Pancreas (tissue), 10 donors: ENCODE data around the gene RIPOR3. TPM values are rescaled to one million over a fixed set of nuclear protein-coding genes. Genes with fewer than 3 reads are reported as not detected.

Source experiments
- ATAC-seq, 4 donors: fragments of 200-7000 bp; cut with Tn5 transposase; one replicate each; pipeline versions ENCODE4 v1.8.0 to v1.9.1; 2020; ENCODE audit warnings: mild to moderate bottlenecking in 4 of 4, moderate library complexity in 4 of 4
- DNase-seq, 6 donors: peaks; one replicate each; pipeline ENCODE4 v3.0.0-alpha.2; 2020
- FAIRE-seq: peaks from 2 replicates; lab custom pipeline; 2012; peaks lifted over from hg19 to GRCh38; lab: Jason Lieb, UNC
- H3K27ac ChIP-seq, 4 donors: fragments of 200-600 bp; sonication (generic); 1 replicate in 3 of 4; 2 replicates in 1 of 4; pipeline versions ENCODE4 v1.5.0 to v1.8.0; 2020
- H3K27me3 ChIP-seq, 4 donors: fragments of 200-600 bp; one replicate each; pipeline ENCODE4 v1.8.0; 2021
- H3K36me3 ChIP-seq, 3 donors: fragments of 200-600 bp; sonication (generic) in 1 of 3; one replicate each; pipeline versions ENCODE4 v1.5.0 to v1.8.0; 2020 to 2021
- H3K4me1 ChIP-seq, 3 donors: fragments of 200-600 bp; one replicate each; pipeline ENCODE4 v1.8.0; 2021
- H3K4me3 ChIP-seq, 4 donors: fragments of 200-600 bp; sonication (generic) in 2 of 4; one replicate each; pipeline versions ENCODE4 v1.5.0 to v1.8.0; 2020 to 2021
- H3K9me3 ChIP-seq, 4 donors: fragments of 200-600 bp; one replicate each; pipeline ENCODE4 v1.8.0; 2021
- WGBS, 2 donors: extraction: QIAGEN DNeasy Blood & Tissue Kit; methylation state at CpG; one replicate each; pipeline ENCODE4 v1.1.7; 2013; 5-methylcytosine and 5-hydroxymethylcytosine counted together
- intact Hi-C, 3 donors: fragments of 100-400 bp; cut with DNase I; formaldehyde crosslinking; loops; one replicate each; pipeline versions ENCODE4 v1.11.1 to v1.14.2; 2022
- polyA plus RNA-seq, 2 donors: library from polyadenylated mRNA; stranded (reverse); fragments of 200-250 nt; gene quantifications; one replicate each; pipeline ENCODE4 v1.2.3, GENCODE V29; 2013
- total RNA-seq, 6 donors: library from RNA; stranded (reverse); fragmentation: NEBNext Ultra II Directional in 4 of 6; extraction: Animal tissue kit (Norgen Biotek cat#: 25700) in 4 of 6; gene quantifications; one replicate each; pipeline versions ENCODE4 v1.2.1 to v1.2.4, GENCODE V29; 2021 to 2023
- TF ChIP-seq, protein P1 (sequence below), 4 donors: fragments of 200-600 bp; sonication (generic) in 3 of 4; IDR thresholded peaks; one replicate each; pipeline versions ENCODE4 v1.5.0 to v1.8.0; 2021; ENCODE audit warnings: antibody characterized with exemption in 4 of 4
- donor health status: healthy with polysubstance abuse.
- donor health status: DM: no; HTN: no; CAD: no; lungs with moderate emphysema.
- donor health status: DM: no; HTN: no; CAD: no.
- donor health status: control.
- donor health status: control.
- donor health status: Bipolar disorder and iron deficiency.
- donor health status: DM: yes; HTN: yes; CAD: no.
- donor health status: DM: no; HTN: no; CAD: no.
- donor health status: DM: no; HTN: no; CAD: no.
- donor health status: DM: yes; HTN: yes; CAD: no.

The RIPOR3 gene
- total and polyA plus RNA-seq, 8 donors = 0.67 to 11.3 (median 2.1) TPM

DNA sequence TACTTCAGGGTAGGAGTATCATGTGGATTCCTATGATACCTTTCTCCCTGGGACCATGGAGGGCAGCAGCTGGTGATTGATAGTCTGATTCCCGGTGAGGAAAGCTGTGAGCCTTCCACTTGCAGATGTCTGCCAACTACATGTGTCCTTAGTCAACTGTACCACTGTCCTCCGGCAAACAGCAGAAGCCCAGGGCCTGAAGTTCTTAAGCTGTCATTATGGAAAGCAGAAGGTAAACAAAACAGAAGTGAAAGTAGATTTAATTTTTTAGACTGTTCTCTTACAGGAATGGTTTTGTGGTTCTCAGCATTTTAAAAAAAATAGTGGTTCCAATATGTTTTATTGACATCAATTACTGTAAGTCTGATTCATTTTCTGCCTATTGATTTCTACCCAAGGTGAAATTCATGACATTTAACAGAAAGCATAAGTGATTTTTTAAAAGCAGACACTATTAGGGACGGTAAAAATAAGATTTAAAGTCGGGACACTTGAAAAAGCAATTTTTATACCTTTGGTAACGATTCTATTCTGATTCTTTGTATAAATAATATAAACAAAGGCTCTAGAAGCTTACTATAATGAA lies 144.5 kb downstream of the RIPOR3 start:
- peak in 3 of 4 donors; percentile 53 to 70 (median 59) for ATAC-seq
- Histone ChIP-seq H3K27me3 (no peaks in the 10 kb centered on the region), H3K27ac (no peak overlapping the region), H3K4me3 (no peak overlapping the region), H3K4me1 (peaks cover 0 to 11% (median 0%) of the 10 kb centered on the region in 3 donors), H3K36me3 (no peaks in the 10 kb centered on the region), H3K9me3 (no peaks in the 10 kb centered on the region)
- WGBS, 2 donors = 66 to 68% methylated on average over 5 of the region's 5 CpGs
- intact Hi-C loops = no loop called here
- TF ChIP-seq, protein P1, sequence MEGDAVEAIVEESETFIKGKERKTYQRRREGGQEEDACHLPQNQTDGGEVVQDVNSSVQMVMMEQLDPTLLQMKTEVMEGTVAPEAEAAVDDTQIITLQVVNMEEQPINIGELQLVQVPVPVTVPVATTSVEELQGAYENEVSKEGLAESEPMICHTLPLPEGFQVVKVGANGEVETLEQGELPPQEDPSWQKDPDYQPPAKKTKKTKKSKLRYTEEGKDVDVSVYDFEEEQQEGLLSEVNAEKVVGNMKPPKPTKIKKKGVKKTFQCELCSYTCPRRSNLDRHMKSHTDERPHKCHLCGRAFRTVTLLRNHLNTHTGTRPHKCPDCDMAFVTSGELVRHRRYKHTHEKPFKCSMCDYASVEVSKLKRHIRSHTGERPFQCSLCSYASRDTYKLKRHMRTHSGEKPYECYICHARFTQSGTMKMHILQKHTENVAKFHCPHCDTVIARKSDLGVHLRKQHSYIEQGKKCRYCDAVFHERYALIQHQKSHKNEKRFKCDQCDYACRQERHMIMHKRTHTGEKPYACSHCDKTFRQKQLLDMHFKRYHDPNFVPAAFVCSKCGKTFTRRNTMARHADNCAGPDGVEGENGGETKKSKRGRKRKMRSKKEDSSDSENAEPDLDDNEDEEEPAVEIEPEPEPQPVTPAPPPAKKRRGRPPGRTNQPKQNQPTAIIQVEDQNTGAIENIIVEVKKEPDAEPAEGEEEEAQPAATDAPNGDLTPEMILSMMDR (IDR thresholded peaks at IDR 0.05) = no peak
- no peak for FAIRE-seq
- DNase-seq = no peak

DNA sequence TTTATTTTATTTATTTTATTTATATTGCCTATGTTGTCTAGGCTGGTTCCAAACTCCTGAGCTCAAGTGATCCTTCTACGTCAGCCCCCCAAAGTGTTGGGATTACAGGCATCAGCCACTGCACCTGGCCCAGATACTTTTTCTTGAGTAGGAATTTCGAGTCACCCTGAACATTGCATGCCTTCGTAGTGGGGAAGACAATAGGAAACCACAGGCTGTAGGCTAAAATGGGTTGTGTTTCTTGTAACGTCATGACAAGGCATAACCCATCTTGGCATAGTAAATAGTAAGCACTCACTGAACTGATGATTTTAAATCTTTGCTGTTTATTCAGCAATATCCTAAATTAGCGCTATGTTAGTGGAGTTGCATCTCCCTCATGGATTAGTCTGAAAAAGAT lies 146.2 kb downstream of the RIPOR3 start:
- Histone ChIP-seq H3K4me3 (no peak overlapping the region), H3K36me3 (no peaks in the 10 kb centered on the region), H3K27me3 (no peaks in the 10 kb centered on the region), H3K27ac (no peak overlapping the region), H3K9me3 (no peaks in the 10 kb centered on the region), H3K4me1 (peaks cover 0 to 11% (median 0%) of the 10 kb centered on the region in 3 donors)
- intact Hi-C loops = no loop called here
- 92 to 96% methylated on average over 5 of the region's 5 CpGs for whole genome bisulfite sequencing, 2 donors
- no peak for FAIRE-seq
- DNase-seq = no peak
- ATAC-seq = no peak
- TF ChIP-seq, protein P1 (IDR thresholded peaks at IDR 0.05) = no peak

DNA sequence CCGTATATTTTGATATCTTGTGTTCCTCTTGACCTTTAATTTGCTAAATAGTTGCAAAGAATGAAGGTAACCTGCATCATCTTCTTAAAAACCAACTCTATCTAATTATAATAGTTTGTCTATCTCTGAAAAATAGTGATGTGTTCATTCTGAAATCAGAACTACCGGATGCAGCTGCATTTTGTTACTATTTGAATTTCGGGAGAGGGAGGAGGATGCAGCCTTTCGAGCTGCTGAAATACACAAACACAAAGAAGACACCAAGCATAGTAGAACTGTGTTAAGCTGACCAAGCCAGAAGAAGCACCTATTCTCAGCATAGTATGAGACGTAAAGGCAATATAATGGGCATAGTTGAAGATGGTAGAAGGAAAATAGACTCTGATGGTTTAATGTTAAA lies 148.0 kb downstream of the RIPOR3 start:
- H3K27ac ChIP-seq = no peak overlapping the region

DNA sequence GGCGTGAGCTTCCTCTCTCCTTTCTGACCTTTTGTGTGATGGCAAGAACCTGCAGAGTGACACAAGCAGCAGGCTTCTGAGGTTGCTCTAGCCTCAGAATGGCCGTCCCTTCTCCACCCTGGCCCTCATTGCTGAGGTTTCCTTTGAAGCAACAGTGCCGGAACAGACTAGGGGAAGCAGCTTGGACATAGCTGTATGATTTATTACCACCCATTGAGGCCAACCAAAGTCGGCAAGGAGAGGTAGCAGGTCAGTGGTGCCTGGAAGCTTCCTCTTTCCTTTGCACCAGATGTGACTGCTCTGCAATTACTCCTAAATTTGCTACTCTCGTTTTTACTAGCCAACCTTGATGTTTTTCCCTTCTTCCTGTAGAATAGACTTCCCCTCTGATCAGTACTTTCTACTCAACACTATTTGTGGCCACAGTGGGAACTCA lies 149.7 kb downstream of the RIPOR3 start:
- TF ChIP-seq, protein P1 (IDR thresholded peaks at IDR 0.05) = no peak
- H3K36me3 ChIP-seq = no peaks in the 10 kb centered on the region
- WGBS, 2 donors = 76 to 82% methylated on average over 5 of the region's 5 CpGs
- intact Hi-C loops = no loop called here
- no peak overlapping the region for H3K4me3 ChIP-seq
- H3K9me3 ChIP-seq = no peaks in the 10 kb centered on the region
- H3K27ac ChIP-seq = no peak overlapping the region
- H3K27me3 ChIP-seq = no peaks in the 10 kb centered on the region
- peak in 1 of 4 donors; percentile 18 for ATAC-seq
- no peak for FAIRE-seq
- DNase-seq = no peak
- peaks cover 0 to 12% (median 11%) of the 10 kb centered on the region in 3 donors for H3K4me1 ChIP-seq

More for the DNA sequence above, 148.0 kb downstream of the RIPOR3 start:
- FAIRE-seq = no peak
- Histone ChIP-seq H3K36me3 (no peaks in the 10 kb centered on the region), H3K9me3 (no peaks in the 10 kb centered on the region), H3K27me3 (no peaks in the 10 kb centered on the region), H3K4me3 (no peak overlapping the region), H3K4me1 (peaks cover 0 to 11% (median 5%) of the 10 kb centered on the region in 3 donors)
- intact Hi-C loops = no loop called here
- TF ChIP-seq, protein P1 (IDR thresholded peaks at IDR 0.05) = no peak
- ATAC-seq = no peak
- no peak for DNase-seq
- WGBS, 2 donors = 78% methylated on average over 5 of the region's 5 CpGs
